ENCODE measurements around the gene RHOB.

- TF ChIP-seq CTCF (IDR thresholded peaks at IDR 0.05; ENCODE audit: poor library complexity) (no peak), EZH2 (IDR thresholded peaks at IDR 0.05; ENCODE audit: borderline replicate concordance) (no peak)
Measured at GRCh38 chr2:20425884-20426283, 21.0 kb upstream of the RHOB start.

Measured in hepatocyte (in vitro differentiated cells).